Breast epithelium (tissue), 3 donors: ENCODE measurements around the gene ABHD14A.

Experiments used
- POLR2A ChIP-seq: fragments of 450-650 bp; IDR thresholded peaks from one replicate; pipeline ENCODE4 v1.6.1; 2016; ENCODE audit warnings: antibody characterized with exemption, mild to moderate bottlenecking, moderate library complexity
- POLR2AphosphoS5 ChIP-seq, 3 donors: sonication (generic); formaldehyde crosslinking; IDR thresholded peaks; one replicate each; pipeline ENCODE4 v1.6.1; 2017; ENCODE audit warnings: antibody characterized with exemption in 3 of 3
- TF ChIP-seq, protein P1 (sequence below), 3 donors: fragments of 450-650 bp; IDR thresholded peaks; one replicate each; pipeline ENCODE4 v1.5.1; 2016 to 2017; ENCODE audit warnings: antibody characterized with exemption in 3 of 3, mild to moderate bottlenecking in 3 of 3, moderate library complexity in 3 of 3

GRCh38 chr3:51933471-51934138 lies 41.3 kb upstream of the ABHD14A start:
- TF ChIP-seq POLR2AphosphoS5 (IDR thresholded peaks at IDR 0.05) (no peak), POLR2A (no peak)
- TF ChIP-seq, protein P1, sequence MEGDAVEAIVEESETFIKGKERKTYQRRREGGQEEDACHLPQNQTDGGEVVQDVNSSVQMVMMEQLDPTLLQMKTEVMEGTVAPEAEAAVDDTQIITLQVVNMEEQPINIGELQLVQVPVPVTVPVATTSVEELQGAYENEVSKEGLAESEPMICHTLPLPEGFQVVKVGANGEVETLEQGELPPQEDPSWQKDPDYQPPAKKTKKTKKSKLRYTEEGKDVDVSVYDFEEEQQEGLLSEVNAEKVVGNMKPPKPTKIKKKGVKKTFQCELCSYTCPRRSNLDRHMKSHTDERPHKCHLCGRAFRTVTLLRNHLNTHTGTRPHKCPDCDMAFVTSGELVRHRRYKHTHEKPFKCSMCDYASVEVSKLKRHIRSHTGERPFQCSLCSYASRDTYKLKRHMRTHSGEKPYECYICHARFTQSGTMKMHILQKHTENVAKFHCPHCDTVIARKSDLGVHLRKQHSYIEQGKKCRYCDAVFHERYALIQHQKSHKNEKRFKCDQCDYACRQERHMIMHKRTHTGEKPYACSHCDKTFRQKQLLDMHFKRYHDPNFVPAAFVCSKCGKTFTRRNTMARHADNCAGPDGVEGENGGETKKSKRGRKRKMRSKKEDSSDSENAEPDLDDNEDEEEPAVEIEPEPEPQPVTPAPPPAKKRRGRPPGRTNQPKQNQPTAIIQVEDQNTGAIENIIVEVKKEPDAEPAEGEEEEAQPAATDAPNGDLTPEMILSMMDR (IDR thresholded peaks at IDR 0.05) = no peak
